ENCODE data around the gene ID3.

Gene ID3

GRCh38 chr1:23594149-23594907 is 35.0 kb upstream of the ID3 start:
- no peak for DNase-seq (ENCODE audit: low read depth)
- no peak overlapping the region for H3K4me3 ChIP-seq (ENCODE audit: low read depth, low read length)

GRCh38 chr1:23593556-23594148 is 34.4 kb upstream of the ID3 start:
- no peak for TF ChIP-seq MAX (IDR thresholded peaks at IDR 0.05; ENCODE audit: low read depth, low read length)
- TF ChIP-seq MYC (IDR thresholded peaks at IDR 0.05; ENCODE audit: low read depth, low read length), result no peak
- TF ChIP-seq POLR2A (IDR thresholded peaks at IDR 0.05; ENCODE audit: extremely low read depth, insufficient read length), result no peak
- no peak for TF ChIP-seq CTCF (IDR thresholded peaks at IDR 0.05; ENCODE audit: low read depth, low read length)
- no peak for DNase-seq (ENCODE audit: low read depth)
- no peak overlapping the region for H3K4me3 ChIP-seq (ENCODE audit: low read depth, low read length)

More at GRCh38 chr1:23594149-23594907, 35.0 kb upstream of the ID3 start:
- TF ChIP-seq POLR2A (IDR thresholded peaks at IDR 0.05; ENCODE audit: extremely low read depth, insufficient read length) (no peak), MYC (IDR thresholded peaks at IDR 0.05; ENCODE audit: low read depth, low read length) (no peak), CTCF (IDR thresholded peaks at IDR 0.05; ENCODE audit: low read depth, low read length) (no peak), MAX (IDR thresholded peaks at IDR 0.05; ENCODE audit: low read depth, low read length) (no peak)

GRCh38 chr1:23593042-23593521 is 33.8 kb upstream of the ID3 start:
- no peak for DNase-seq (ENCODE audit: low read depth)
- TF ChIP-seq CTCF (IDR thresholded peaks at IDR 0.05; ENCODE audit: low read depth, low read length) (no peak), POLR2A (IDR thresholded peaks at IDR 0.05; ENCODE audit: extremely low read depth, insufficient read length) (no peak), MYC (IDR thresholded peaks at IDR 0.05; ENCODE audit: low read depth, low read length) (no peak), MAX (IDR thresholded peaks at IDR 0.05; ENCODE audit: low read depth, low read length) (no peak)
- H3K4me3 ChIP-seq (ENCODE audit: low read depth, low read length), result no peak overlapping the region

GRCh38 chr1:23592209-23592892 is 33.0 kb upstream of the ID3 start:
- no peak overlapping the region for H3K4me3 ChIP-seq (ENCODE audit: low read depth, low read length)
- DNase-seq (ENCODE audit: low read depth), result no peak
- TF ChIP-seq MYC (IDR thresholded peaks at IDR 0.05; ENCODE audit: low read depth, low read length) (no peak), CTCF (IDR thresholded peaks at IDR 0.05; ENCODE audit: low read depth, low read length) (no peak), POLR2A (IDR thresholded peaks at IDR 0.05; ENCODE audit: extremely low read depth, insufficient read length) (no peak), MAX (IDR thresholded peaks at IDR 0.05; ENCODE audit: low read depth, low read length) (no peak)

GRCh38 chr1:23591460-23592208 is 32.3 kb upstream of the ID3 start:
- DNase-seq (ENCODE audit: low read depth), result no peak
- H3K4me3 ChIP-seq (ENCODE audit: low read depth, low read length), result no peak overlapping the region
- TF ChIP-seq MYC (IDR thresholded peaks at IDR 0.05; ENCODE audit: low read depth, low read length), result no peak

All from NB4 (cell line).